NCI-H146 (cell line): ENCODE measurements around the gene ALPL.
"Not testable (repeated sequence)": the region's sequence is repeated elsewhere in the genome, so short reads cannot be mapped to it uniquely, and the experiment has no call there.

ENCODE experiments used
- DNase-seq: peaks from one replicate; lab custom pipeline; 2025; lab: John Stamatoyannopoulos, UW

Gene ALPL

GRCh38 chr1:21559788-21560567 is 50.8 kb downstream of the ALPL start:
- DNase-seq: no peak

- DNase-seq: no peak
These were observed 51.9 kb downstream of the ALPL start for GRCh38 chr1:21560916-21561638.

GRCh38 chr1:21562896-21563295 is 53.7 kb downstream of the ALPL start:
- no peak for DNase-seq

- DNase-seq: no peak
These were observed 54.7 kb downstream of the ALPL start for GRCh38 chr1:21563971-21564370.

- no peak for DNase-seq
These were observed 55.4 kb downstream of the ALPL start for GRCh38 chr1:21564521-21565095.

GRCh38 chr1:21565285-21565684 is 56.1 kb downstream of the ALPL start:
- DNase-seq: no peak

GRCh38 chr1:21566361-21566760 is 57.1 kb downstream of the ALPL start:
- DNase-seq: not testable (repeated sequence)

GRCh38 chr1:21567241-21568005 is 58.2 kb downstream of the ALPL start:
- peak; percentile 17 for DNase-seq

- no peak for DNase-seq
These were observed 59.0 kb downstream of the ALPL start for GRCh38 chr1:21568006-21568746.

GRCh38 chr1:21568809-21569385 is 59.7 kb downstream of the ALPL start:
- DNase-seq: no peak

- no peak for DNase-seq
These were observed 60.8 kb downstream of the ALPL start for GRCh38 chr1:21569820-21570527.

GRCh38 chr1:21570528-21570875 is 61.3 kb downstream of the ALPL start:
- DNase-seq: no peak

GRCh38 chr1:21570885-21571284 is 61.7 kb downstream of the ALPL start:
- DNase-seq: no peak

GRCh38 chr1:21572221-21572620 is 63.0 kb downstream of the ALPL start:
- no peak for DNase-seq

- no peak for DNase-seq
These were observed 63.6 kb downstream of the ALPL start for GRCh38 chr1:21572735-21573277.

GRCh38 chr1:21573475-21573874 is 64.3 kb downstream of the ALPL start:
- no peak for DNase-seq

GRCh38 chr1:21573971-21574465 is 64.8 kb downstream of the ALPL start:
- peak; percentile 81 for DNase-seq

- no peak for DNase-seq
These were observed 65.4 kb downstream of the ALPL start for GRCh38 chr1:21574466-21575151.

GRCh38 chr1:21575351-21575942 is 66.2 kb downstream of the ALPL start:
- DNase-seq: no peak
